HL-60/S4 (cell line): ENCODE results near the gene SLC25A11.

Experiments used
- in situ Hi-C: fragments of 300-500 bp; cut with MboI; formaldehyde crosslinking; loops from 2 replicates; pipeline ENCODE4 v1.14.3; 2022; ENCODE audit warnings: low sequenced_read_pairs

Gene SLC25A11

DNA sequence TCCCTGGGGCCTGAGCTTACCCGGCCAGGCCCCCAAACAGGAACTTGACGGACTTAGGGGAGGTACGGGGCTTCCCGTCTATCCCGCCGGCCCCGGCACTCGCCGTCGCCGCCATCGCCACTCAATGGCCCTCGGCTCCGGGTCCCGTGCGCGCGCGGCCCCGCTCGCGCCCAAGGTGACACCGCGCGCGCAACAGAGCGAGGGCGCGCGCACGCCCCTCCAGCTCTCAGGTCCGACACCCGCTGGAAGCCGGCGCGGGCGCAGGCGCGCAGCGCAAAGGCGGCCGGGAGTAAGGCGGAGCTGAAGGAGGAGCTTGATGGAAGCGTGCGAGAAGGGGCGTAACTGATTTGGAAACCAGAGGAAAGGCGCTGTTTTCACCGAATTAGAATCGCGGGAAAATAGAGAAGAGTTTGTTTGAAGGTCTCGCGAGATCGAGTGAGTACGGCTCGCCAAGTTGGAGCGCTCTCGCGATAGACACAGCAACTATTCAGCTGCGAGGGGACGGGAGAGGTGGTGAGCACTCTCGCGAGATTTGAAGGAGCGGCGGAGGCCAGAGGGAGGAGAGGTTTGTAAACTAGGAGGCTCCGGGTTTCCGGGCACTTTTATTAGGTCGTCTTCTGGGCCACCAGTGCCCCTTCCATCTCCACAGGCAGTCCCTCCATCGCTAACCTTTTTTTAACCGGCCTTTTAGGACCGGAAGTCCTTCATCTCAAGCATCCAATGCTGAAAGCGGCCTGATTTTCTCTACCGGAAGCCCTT is at the start of gene SLC25A11, which contains the start of gene RNF167:
Gene SLC25A11 (minus strand): TSS at position 251 of the 759 bp plus-strand sequence. CDS start 136 bp downstream, at position 115.
Gene RNF167 (plus strand): TSS at position 473 of the 759 bp plus-strand sequence. CDS start 642 bp downstream, outside the sequence.
- in situ Hi-C loops: no loop called here

DNA sequence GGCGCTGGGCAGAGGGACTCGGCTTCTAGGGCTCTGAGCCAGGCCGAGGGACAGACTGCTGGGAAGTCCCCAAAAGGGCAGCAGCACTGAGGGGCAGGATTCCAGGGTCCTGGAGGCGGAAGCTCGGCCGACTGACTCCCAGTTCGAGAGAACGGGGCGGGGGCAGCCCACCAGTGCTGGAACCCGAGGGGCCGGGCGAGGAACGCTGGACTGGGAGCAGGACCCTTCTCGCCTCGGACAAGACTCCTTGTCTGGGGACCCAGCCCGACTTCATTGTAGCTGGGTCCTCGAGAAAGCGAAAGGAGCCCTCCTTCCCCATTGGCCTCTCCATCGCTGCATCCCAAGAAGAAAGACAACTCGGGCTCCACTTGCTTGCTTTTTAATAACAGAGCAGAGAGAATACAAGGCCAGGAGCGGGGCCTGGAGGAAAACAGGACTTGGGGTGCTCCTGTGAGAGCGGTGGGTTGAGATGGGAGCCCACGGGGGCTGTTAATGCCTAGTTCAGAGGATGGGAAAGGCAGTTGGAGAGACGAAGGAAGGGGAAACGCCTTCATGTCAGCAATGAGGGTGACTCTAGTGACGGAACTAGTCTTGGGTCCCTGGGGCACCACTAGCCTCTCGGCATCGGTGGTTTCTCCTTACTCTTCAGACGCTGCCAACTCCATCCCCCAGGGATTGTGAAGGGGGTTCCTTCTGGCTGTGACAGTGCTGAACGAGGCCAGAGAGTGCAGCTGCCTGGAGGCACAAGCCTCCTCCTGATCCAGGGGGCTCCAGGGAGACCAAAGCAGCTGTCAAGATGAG is 48.1 kb upstream of the SLC25A11 start:
- in situ Hi-C loops: no loop called here

DNA sequence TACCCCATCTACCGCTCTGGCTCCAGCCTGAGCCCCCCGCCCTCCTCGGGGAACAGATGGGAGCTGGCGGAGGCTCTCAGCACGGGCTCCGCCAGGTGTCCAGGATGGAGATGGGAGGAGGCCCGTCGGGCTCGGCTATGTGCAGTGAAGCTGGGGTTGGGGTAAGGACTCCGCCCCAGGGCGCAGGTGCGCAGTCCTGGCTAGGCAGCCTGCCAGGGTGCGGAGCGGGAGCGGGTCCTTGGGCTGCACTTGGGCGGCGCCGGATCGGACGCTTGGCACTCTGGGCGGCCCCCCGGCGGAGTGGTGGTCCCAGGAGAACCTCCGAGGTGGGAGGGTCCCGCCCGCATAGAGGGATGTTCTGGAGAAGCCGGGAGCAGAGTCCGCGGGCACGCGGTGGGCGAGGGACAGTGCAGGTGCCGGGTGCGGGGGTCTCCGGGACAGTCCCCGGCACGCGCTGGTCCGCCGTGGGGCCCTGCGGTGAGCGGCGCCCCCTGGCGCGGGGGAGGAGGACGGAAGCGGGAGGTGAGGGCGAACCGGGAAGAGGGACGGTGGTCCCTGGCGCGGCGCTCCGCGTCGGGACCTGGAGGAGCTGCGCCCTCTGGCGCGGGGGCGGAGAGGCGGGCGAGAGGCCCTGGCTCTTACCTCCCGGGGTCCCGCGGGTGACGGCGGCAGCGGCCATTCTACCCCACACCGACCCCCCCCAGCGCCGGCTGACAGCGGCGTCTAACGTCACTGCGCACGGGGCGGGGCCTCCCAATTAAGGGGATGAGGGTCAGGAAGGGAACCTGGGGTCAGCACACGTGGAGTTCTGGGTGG is 47.3 kb upstream of the SLC25A11 start, which contains the start of gene CAMTA2:
Gene CAMTA2 (minus strand): TSS at position 725 of the 816 bp plus-strand sequence. CDS start 1,453 bp downstream, outside the sequence.
- in situ Hi-C loops: no loop called here

DNA sequence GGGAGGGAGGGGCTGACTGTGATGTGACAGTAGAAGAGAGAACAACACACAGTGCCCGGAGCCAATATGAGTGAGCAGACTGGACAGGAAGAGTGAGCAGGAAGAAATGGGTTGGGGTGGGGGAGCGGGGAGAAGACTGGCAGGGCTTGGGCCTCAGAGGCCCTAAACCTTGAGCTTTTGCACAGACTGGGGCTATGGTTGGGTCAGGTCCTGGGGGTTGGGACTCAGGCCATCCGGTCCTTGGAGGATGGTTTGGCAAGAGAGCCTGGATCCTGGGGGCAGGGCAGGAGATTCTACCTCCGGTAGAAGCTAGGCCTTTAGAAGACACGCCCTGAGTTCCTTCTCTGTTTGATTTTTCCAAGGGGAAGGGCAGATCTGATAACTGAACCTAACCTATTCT is 46.6 kb upstream of the SLC25A11 start:
- in situ Hi-C loops: no loop called here

DNA sequence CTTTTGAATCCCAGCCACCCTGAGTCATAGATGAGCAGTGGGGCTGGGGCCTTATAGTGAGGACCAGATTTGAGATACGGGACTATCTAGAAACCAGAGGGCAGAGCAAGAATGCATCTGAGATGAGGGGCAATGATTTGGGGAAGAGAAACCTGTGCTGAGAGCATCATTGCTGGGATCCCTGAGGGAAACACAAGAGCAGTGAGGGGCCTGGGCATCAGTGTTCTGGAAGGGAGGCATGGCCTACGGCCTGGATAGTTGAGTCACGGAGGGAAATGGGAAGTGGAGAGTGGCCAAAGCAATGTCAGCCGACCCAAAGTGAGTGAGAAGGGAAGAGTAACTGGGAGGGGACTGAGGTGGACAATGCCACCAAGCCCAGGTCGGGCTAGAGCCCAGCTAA is 42.5 kb upstream of the SLC25A11 start:
- in situ Hi-C loops: no loop called here

DNA sequence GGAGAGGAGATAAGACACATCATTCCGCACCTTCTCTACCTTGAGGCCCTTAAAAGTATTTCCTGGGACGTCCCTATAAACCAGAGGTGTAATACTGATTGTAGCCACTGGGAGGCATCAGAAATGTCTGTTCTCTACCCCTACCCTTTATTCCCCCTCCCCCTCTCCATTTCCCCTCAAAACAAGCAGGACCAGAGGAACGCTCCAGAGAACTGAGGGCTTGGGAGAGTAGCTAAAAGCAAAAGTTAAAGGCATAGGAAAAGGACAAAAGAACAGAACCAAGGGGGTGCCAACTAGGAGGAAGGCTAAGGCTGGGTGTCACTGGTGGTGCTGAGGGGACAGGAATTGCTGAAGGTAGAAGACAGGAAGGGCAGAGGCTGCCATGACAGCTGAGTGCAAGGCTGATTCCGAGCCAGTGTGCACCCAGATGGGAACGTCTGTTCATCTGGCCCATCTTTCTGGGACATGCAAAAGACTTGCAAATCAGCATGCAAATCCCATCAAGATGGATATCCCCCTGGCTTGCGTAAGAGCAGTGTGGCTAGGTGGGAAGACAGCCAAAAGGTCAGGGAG is 40.9 kb upstream of the SLC25A11 start:
- in situ Hi-C loops: no loop called here

GRCh38 chr17:4978726-4979125 is 38.9 kb upstream of the SLC25A11 start:
- in situ Hi-C loops: no loop called here

DNA sequence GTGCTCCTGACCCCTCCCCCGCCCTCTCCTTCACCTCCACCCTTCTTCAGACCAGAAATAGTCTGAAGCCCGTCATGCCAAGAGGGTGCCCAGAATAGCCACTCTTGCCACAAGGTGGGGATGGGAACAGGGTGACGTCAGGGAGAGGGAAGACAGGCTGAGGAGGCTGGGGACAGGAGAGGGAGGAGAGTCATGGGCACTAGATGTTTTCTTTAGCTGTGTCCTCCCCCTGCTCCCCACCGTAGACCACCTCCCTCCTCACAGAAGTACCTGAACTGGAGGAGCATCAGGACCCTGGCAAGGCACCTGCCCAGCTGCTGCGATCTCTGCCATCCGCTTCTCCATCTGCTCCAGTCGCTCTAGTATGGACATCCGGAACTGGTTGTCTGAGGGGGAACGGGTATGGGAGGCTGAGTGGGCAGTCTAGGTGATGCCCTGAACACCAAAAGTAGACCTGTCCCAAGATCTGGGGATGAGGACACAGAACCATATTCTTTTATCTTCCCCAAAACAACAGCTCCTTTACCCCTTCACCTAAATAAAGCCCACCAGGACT is 34.3 kb upstream of the SLC25A11 start:
- in situ Hi-C loops: no loop called here

- in situ Hi-C loops: no loop called here
Observed at GRCh38 chr17:4973256-4974114, 33.6 kb upstream of the SLC25A11 start.

GRCh38 chr17:4972752-4973151 is 32.9 kb upstream of the SLC25A11 start:
- in situ Hi-C loops: no loop called here

- in situ Hi-C loops: no loop called here
Observed at GRCh38 chr17:4972322-4972721, 32.5 kb upstream of the SLC25A11 start.

- in situ Hi-C loops: no loop called here
Observed at GRCh38 chr17:4971826-4972225, 32.0 kb upstream of the SLC25A11 start.

DNA sequence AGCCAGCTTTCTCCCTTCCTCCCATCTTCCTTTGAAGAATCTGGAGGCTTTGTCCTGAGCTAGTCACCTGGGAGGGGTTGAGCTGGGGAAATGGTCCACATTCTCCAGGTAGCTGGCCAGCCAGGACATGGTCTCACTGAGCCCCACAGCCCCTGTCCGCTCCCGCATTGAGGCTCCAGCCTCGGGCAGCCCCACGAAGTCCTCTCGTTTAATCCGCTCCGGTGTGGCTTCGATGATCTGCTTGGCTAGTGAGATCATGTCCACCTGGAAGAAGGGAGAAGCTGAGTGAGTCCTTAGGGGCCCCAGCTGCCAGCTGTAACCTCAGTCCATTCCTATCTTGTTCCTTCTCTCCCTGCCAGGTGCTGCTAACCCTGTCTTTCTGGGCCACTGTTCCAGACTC is 30.4 kb upstream of the SLC25A11 start:
- in situ Hi-C loops: no loop called here

DNA sequence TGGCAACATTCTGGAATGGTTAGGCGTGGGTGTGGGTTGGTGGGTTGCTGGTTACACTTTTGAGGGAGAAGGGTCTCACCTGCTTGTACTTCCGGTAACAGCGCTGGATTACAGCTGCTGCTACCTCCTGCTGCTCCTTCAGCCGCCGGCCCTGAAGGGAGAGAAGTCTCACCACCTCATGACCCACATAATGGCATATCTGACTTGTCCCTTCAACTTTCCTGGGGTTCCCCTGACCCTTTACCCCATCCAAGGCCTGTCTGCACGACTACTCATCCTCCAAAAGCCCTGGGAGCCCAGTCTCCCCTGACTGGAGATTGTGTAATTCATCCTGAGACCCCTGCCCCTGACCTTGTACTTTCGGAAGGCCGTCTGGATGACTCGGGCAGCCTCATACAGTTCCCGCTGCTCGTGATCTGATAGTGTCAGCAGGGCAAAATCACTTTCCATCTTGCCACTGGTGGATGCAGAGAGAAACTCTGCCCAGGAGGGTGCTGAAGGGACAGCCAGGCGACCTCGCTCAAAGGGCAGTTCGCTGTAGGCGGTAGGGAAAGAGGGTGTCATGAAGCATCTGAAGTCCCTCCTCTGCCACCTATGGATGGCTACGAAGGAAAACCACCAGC is 29.8 kb upstream of the SLC25A11 start:
- in situ Hi-C loops: no loop called here

DNA sequence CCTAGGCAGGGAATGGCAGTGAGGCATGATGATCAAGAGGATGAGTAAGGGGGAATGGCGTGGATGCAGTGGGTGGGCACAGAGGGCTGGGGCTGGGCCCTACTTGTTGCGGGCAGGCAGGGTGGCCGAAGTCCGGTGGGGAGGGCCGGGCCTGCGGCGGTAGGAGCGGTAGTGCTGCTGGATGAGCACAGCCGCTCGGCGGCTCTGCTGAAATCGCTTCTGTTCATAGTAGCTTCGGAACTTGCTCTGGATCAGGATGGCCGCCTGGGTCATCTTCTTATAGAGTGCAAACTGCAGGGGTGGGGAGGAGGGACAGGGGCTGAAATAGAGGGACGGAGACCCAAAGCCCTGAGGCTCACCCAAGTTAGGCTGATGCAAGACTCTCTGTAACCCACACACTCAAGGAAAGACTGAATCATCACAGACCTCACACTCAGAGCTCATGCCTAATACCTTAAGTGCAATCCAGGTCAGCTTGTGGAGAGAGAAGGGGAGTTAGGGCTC is 29.3 kb upstream of the SLC25A11 start:
- in situ Hi-C loops: no loop called here

- in situ Hi-C loops: no loop called here
Observed at GRCh38 chr17:4968486-4969046, 28.7 kb upstream of the SLC25A11 start.

DNA sequence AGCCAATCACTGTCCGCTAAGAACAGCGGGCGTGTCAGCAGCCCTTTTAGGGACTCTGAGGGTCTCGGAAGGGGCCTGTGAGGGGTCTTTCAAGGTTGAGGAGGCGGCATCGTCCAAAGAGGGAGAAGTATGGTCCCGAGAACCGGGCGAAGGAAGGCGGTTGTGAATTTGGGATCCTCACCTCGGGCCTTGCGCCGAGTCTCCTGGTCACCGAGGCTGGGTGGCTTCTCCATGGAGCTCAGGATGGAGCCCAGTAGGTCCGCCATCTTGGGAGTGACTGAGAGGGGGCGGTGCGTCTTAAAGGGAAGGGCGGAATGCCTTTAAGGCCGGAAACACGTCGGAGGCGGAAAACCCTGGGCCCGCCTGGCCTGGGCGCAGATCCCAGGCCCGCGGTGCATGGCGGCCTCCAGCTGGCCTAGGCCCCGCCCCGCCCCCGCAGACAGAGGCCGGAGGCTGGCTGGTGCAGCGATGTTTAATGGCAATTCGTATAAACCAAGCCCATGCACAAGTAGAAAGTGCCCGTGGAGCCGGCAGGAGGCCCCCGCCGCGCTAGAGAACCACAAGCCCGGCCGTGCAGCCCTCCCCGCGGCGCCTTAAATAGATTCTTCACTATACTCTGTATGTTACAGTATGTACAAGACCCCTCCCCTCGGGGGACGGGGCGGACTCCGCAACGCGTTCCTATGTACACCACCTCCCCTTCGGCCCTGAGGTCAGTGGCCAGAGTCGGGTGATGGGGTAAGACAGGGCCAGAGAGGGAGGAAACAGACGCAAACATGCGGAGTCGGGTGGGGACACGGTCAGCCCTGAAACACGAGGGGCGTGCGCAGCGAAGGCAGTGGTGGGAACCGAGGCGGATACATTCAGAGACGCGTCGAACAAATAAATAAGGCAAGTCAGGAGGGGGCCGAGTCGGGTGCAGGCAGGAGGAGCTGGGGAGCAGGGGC is 28.0 kb upstream of the SLC25A11 start, which contains the start of gene SPAG7:
Gene SPAG7 (minus strand): TSS at position 279 of the 947 bp plus-strand sequence. CDS start 13 bp downstream, at position 266.
- in situ Hi-C loops: no loop called here
